HG03095 (cell line): ENCODE data around the gene ARPC1A.
"Not testable (repeated sequence)": the region's sequence is repeated elsewhere in the genome, so short reads cannot be mapped to it uniquely, and the experiment has no call there.

Experiments used
- ATAC-seq: cut with Tn5 transposase; IDR thresholded peaks from one replicate; pipeline ENCODE4 v1.9.1; 2021; ENCODE audit warnings: moderate library complexity; ENCODE audit not compliant: unreplicated experiment

The ARPC1A gene

DNA sequence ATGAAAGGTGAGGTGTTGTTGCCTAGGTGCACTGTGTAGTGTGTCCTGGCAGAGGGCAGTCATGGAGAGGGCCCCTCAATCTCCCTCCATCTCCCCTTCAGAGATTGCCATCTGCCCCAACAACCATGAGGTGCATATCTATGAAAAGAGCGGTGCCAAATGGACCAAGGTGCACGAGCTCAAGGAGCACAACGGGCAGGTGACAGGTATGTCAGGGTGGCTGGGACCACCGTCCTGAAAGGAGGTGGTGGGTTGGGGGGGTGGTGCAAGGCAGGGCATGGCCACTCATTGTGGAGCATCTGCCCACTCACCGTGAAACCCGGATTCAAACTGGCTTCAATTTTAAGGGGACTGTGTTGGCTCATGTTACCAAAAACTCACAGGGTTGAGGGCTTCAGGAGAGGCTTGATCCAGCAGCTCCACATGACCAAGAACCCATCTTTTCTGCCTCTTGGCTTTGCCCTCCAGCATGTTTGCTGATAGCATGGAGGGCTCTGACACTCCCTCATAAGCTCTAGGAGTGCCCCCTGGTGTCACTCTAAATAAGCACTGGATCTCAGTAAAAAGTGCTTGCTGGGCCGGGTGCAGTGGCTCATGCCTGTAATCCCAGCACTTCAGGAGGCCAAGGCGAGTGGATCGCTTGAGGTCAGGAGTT, 61.0 kb downstream of the ARPC1A start:
- ATAC-seq: no peak

DNA sequence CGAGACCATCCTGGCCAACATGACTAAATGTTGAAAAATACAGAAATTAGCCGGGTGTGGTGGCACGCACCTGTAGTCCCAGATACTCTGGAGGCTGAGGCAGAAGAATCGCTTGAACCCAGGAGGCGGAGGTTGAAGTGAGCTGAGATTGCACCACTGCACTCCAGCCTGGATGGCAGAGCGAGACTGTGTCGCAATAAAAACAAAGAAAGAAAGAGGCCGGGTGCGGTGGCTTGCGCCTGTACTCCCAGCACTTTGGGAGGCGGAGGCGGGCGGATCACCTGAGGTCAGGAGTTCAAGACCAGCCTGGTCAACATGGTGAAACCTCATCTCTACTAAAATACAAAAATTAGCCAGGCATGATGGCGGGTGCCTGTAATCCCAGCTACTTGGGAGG, 61.5 kb downstream of the ARPC1A start:
- ATAC-seq: not testable (repeated sequence)

DNA sequence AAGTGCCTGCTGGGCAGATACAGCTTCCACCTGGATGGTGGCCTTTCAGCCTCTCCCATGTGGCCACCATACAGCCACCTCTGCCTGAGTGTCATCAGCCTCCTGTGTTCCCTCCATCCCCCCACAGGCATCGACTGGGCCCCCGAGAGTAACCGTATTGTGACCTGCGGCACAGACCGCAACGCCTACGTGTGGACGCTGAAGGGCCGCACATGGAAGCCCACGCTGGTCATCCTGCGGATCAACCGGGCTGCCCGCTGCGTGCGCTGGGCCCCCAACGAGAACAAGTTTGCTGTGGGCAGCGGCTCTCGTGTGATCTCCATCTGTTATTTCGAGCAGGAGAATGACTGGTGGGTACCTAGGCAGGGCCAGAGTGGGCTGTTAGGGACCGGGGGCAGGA, 62.2 kb downstream of the ARPC1A start:
- ATAC-seq: no peak

DNA sequence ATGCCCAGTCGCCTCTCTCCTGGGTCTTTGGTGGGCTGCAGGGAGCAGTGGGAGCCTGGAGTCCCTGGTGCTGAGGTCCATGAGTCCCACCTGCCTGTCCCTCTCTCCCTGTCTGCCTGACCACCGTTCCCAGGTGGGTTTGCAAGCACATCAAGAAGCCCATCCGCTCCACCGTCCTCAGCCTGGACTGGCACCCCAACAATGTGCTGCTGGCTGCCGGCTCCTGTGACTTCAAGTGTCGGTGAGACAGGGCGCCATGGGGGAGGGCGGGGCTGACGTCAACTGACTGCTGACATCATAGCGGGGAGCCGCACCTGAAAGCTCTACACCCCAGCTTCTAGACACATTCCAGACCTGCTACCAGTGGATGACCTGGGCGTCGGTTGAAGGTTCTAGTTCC, 64.1 kb downstream of the ARPC1A start:
- ATAC-seq: no peak

DNA sequence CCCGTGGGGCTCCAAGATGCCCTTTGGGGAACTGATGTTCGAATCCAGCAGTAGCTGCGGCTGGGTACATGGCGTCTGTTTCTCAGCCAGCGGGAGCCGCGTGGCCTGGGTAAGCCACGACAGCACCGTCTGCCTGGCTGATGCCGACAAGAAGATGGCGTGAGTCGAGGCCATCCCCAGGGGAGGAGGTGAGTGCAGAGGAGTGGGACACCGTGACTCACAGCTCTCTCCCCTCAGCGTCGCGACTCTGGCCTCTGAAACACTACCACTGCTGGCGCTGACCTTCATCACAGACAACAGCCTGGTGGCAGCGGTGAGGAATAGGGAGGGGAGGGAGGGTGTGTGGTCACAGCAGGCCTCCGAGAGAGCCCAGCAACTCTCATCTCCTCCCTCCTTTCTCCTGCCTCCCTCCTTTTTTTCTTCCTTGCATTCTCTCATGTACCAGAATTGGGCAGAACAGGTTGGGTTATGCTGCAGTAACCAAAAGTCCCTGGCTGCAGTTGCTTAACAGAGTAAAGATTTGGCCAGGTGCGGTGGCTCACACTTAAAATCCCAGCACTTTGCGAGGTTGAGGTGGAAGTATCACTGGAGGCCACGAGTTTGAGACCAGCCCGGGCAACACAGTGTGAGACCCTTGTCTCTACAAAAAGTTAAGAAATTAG, 65.4 kb downstream of the ARPC1A start:
- ATAC-seq: no peak

DNA sequence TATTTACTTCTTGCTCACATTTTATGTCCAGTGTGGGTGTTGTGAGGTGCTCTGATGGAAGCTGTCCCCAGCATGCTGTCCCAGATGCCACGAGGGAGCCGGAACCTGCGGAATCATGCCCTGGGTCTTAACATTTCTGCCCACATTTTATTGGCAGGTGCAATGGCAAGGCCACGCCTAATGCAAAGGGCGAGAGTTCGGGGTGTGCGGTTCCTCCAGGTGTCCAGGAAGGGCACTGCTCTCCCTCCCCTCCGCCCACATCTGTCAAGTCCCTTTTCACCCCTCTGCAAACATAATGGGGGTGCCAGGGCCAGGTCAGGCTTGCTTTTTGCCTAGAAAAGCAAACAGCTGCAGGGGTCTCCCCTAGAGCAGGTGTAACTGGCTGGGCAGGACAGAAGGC, 66.3 kb downstream of the ARPC1A start:
- ATAC-seq: no peak

DNA sequence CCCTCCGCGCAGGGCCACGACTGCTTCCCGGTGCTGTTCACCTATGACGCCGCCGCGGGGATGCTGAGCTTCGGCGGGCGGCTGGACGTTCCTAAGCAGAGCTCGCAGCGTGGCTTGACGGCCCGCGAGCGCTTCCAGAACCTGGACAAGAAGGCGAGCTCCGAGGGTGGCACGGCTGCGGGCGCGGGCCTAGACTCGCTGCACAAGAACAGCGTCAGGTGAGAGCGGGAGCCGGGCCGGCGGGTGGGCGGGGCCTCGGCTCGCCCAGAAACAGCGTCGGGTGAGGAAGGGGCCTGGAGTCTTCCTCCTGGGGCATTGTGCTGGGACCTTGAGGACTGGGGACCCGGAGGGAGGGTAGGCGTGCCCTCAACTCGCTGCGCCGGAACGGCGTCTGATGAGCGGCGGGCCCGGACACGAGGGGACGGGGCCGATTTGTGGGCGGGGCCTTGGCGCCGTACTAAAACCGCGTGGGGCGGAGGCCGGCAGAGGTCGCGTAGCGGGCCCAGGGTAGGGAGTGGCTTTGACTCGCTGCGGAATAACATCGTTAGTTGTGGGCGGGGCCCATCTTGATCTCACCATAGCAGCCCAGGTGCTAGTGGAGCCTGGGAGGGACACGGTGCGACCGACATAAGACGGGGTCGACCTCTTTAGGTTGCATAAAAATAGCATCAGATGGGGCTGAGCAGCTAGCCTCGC, 67.1 kb downstream of the ARPC1A start:
- ATAC-seq: no peak

DNA sequence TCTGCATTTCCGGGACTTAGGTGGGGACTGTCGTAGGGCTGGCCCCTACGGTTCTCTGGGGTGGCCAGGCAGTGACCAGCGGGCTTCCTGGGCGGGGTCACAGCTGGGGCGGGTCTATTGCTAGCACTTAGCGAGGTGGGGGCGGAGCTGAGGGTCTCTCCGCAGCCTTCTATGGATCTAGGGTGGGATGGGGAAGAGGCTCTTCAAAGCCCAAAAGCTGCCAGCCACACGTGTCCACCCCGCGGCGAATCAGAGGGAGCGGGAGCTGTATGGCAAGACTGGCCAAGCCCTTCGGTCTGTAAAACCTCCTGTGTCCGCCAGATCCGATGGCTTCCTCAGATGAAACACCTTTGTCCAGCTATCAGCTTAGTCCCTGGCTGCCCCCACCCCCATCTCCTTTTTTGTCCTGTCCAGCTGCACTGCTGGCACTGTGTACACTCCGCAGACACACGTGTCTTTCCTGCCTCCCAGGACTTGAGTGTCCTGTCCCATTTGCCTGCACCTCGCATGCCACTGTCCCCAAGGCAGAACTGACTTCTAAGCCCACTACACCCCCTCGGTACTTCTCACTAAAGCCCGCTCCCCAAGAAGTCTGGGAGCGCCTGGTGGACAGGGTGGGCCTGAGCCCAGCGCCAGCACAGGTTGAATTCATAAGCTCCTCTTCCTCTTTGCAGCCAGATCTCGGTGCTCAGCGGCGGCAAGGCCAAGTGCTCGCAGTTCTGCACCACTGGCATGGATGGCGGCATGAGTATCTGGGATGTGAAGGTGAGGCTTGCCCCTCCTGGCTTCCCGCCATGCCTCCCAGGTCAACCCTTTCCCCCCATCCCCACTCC, 67.9 kb downstream of the ARPC1A start:
- ATAC-seq: no peak

DNA sequence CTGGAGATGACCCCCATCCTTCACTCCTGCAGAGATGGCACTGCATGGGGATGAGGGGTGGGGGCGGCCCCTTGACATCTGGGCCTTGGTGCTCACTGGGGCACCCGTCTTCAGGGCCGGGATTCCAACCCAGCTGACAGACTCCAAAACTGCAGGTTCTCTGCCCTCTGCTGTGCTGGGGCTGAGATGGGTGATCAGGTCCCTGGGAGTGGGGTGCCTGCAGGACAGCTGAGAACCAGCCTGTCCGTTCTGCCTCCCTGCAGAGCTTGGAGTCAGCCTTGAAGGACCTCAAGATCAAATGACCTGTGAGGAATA, 68.4 kb downstream of the ARPC1A start:
- ATAC-seq: no peak

DNA sequence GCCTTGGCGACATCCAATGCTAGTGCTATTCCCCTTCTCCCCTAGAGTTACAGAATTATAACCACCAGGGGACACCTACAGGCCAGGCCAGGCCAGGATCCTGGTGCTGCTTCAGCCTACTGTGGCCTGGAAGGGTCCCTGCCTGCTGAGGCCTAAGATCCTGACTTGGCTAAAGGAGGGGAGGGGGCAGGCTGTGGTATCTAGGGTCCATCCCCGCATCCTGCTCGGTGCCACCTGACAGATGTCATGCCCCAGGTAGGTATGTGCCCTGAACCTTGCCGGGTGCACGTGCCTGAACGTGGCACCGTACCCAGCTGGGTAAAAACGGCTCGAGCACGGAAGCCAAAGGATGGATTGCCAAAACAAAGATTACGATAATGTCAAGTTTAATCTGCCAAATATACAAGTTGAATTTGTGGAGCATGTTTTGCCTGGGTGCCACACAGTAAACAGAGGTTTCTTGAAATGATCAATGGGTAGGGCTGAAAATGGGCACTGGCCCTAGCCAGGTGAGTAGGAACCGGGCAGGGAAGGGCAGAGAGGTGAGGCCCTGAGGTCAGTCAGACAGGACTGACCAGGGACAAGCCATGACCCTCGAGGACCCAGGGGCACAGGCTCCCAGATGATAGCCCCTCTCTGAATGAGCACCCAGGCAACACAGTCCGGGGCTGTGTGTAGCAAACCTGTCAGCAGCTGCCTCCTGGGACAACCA, 70.1 kb downstream of the ARPC1A start:
- ATAC-seq: no peak

DNA sequence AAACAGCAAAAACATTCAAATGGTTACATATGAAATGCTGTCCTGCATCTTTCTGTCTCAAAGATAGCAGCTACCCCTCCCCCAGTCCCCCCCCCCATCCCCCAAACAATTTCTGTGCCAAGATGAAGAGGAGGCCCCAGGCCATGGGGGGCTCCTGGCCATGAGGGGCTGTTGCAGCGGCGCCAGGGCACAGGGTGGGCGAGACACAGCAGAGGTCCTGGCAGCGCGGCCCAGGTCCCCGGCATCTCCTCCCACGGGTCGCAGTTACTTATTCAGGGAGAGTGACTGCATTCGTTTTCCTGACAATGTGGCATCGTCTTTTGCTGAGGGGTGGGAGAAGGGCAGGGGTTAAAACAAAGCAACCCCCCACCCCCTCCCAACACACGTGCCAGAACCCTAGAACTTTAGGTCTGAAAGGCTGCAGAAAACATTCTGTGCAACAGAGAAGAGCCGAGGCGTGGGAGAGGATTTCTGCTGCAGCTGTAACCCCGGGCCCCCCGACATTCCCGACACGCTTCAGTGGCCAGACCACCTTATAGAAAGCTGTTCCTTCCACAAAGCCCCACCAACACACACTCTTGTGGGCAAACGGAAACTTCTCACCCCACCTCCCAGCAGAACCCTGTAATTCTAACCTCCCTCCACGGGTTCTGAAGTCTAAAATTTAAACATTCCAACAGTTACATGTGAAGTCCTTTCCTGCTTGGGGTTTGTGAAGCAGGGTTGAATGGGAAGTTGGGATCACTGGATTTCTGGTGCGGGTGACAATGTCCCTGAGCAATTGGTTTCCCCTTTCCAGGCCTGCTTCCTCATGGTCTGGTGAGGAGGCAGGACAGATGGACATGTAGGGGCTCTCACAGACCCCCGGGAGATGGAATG, 71.0 kb downstream of the ARPC1A start:
- no peak for ATAC-seq

DNA sequence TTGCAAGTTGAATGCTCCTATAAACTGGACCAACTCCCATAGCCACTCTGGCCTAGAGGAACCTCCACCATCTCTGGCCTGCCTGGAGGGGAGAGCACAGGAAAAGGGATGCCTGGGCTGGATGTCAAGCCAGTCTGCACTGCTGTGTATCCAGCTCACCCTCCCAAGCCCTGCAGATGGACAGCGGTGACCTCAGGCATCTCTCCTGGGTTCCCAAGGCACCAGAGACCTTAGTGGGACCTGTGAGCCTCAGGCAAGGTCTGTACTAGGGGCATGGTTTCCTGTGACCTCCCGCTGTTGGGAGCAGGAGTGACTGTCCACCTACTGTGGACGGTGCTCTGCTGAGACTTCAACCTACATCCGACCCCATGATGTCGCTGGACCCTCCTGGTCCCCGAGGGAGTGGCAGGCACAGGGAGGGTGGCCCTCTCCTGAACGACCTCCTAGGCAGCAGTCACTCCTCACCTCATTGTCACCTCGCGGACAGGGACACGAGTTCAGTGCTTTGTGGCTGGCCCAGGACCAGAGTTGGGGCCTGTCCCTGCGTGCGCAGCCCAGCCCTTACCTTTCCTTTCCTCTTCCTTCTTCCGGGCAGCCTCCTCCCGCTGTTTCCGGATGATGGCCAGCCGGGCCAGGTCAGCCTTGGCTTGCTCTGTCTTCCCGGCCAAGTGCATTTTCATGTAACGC, 71.7 kb downstream of the ARPC1A start:
- no peak for ATAC-seq

DNA sequence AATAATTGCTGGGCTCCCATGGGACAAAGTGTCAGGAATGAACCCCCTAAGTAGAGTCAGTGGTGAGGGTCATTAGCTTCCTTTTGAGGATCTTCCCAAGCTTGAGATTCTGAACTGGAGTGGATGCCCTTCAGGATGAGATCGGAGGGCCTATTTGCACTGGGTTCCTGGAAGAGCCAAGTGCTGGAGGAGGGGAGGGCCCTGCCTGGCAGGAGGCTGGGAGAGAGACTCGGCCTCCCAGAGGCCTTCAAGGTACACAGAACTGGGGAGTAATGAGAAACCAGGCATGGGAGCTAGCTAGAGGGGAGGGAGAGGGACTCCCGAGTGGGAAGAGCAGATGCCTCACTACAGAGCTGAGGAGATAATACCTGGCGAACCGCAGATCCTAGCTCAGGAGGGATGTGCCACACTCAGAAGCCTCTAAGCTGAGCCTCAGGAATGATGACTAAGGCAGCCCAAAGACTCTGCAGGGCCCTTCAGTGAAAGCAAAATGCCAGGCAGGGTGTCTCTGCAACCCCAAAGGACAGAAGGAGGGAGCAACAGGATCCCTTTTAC, 73.3 kb downstream of the ARPC1A start:
- no peak for ATAC-seq

DNA sequence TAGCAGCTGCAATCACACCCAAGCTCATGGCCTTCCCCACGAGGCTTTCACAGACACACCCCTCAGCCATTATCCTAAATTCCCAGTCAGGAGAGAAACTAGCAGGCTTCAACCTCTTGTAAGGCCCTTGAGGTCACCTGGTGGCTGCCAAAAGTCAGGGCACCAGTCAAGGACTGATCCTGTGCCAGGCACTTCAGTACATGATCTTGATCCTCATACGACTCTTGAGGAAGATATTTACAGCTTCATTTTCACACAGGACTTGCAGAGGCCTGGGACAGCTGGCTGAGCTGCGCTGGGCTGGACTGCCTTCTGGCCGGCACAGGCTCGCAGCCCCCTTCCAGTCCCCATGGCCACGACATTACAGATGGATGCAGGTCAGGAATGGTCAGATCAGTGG, 73.9 kb downstream of the ARPC1A start:
- no peak for ATAC-seq

DNA sequence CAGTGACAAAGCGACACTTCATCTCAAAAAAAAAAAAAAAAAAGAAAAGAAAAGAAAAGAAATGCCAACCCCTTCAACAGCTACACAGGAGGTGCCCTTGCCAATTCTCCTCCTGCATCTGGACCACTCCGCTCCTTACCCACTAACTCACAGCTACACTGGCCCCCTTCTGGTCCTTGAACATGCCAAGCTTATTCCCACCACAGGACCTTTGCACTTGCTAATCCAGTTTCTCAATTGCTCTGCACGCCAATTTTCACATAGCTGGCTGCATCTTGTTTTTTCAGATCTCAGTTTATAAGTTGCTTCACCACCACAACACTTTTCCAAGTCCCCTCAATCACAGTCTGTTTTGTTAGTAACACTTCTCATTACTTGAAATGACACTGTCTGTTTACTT, 77.2 kb downstream of the ARPC1A start:
- no peak for ATAC-seq

DNA sequence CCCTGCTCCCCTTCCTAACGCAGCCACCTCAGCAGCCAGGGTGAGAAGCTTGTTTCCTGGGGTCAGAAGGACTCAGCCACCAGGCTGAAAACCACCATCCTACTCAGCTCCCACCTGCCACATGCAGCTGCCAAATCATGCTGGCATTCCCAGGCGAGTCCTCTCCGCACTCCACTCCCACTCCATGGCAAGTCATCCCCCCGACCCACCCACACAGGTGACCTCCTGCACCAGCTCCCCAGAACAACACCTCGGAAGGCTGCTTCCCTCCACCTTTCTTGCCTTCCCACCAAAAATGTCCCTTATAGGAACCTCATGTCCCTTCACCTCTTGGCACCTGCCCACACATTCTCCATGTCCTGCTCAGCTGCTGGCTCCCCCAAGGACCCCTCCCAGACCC, 78.1 kb downstream of the ARPC1A start:
- no peak for ATAC-seq

DNA sequence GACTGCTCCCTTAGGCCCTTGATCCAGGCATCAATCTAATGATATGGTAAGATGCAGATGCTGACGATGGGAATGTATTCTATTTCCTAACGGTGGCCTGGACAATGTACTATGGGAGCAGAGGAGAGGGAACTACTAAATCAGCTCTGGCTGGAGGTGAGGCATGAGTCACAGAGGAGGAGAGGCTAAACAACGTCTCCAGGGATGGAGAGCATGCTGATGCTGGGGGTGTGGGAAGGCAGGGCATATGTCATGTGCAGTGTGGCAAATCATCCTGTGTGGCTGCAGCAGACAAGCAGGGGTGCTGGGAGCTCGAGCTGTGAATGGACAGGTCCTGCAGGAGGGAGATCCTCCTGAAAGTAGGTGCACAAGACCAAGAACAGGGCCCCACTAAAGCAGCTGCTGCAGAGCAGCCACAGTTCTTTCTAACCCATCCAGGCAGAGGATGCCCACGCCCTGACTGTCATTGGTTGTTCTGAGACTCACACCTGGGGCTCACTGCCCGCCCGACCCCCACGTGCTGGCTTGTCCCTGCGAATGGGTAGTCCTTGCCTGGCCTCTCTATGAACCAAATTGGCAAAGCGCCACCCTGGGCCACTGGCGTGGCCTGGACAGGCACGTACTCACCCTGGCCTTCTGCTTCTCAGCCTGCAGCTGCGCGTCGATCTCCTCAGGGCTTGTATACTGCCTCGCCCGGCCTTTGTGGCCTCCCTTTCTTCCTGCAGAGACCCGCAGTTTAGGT, 78.7 kb downstream of the ARPC1A start:
- ATAC-seq: no peak

DNA sequence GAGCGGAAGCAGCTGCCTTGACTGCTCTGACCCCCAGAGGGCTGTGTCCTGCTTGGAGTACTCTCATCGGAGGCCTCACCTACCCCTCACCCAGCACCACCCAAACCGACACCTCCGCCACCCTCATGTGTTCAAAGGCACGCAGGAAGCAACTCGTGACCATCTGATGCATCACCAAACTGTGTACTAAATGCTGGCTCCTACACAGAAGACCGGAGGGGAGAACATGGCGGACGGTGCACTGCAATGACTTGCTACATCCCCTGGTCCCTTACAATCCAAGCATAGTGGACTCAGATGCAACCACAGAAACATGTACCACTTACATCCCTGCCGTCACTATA, 79.3 kb downstream of the ARPC1A start:
- no peak for ATAC-seq

DNA sequence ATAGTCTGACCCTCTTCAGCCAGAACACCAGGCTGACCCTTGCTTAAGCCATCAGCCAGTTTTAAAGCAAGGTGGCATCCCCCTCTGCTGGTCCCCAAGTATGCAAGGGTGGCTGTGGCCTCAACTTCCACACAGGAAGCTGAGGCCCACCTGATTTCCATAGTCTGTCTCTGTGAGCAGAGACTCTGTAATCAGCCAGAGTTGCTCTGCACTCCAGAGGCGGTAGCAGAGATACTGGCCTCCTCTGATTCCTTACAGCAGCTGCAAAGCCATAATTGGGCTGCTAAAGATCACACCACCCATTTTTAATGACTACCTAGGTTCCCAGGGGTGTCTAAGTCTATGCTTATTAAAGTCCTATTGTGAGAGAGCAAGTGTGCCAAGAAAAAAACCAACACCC, 80.9 kb downstream of the ARPC1A start:
- ATAC-seq: no peak
